Gastrocnemius medialis (tissue), 4 donors: ENCODE measurements around the gene ATF4.

ENCODE experiments used
- CTCF ChIP-seq, 5 experiments: fragments of 450-650 bp in 3 of 5; fragments of 200-600 bp in 2 of 5; sonication (generic) in 2 of 5; IDR thresholded peaks in 4 of 5; conservative IDR thresholded peaks in 1 of 5; 1 replicate in 4 of 5; 2 replicates in 1 of 5; pipeline ENCODE4 v1.5.1; 2016 to 2019; ENCODE audit warnings: antibody characterized with exemption in 5 of 5, mild to moderate bottlenecking in 3 of 5, moderate library complexity in 3 of 5
- POLR2A ChIP-seq, 2 donors: fragments of 450-650 bp; IDR thresholded peaks; one replicate each; pipeline ENCODE4 v1.6.1; 2017; ENCODE audit warnings: antibody characterized with exemption in 2 of 2, mild to moderate bottlenecking in 2 of 2, moderate library complexity in 2 of 2

DNA sequence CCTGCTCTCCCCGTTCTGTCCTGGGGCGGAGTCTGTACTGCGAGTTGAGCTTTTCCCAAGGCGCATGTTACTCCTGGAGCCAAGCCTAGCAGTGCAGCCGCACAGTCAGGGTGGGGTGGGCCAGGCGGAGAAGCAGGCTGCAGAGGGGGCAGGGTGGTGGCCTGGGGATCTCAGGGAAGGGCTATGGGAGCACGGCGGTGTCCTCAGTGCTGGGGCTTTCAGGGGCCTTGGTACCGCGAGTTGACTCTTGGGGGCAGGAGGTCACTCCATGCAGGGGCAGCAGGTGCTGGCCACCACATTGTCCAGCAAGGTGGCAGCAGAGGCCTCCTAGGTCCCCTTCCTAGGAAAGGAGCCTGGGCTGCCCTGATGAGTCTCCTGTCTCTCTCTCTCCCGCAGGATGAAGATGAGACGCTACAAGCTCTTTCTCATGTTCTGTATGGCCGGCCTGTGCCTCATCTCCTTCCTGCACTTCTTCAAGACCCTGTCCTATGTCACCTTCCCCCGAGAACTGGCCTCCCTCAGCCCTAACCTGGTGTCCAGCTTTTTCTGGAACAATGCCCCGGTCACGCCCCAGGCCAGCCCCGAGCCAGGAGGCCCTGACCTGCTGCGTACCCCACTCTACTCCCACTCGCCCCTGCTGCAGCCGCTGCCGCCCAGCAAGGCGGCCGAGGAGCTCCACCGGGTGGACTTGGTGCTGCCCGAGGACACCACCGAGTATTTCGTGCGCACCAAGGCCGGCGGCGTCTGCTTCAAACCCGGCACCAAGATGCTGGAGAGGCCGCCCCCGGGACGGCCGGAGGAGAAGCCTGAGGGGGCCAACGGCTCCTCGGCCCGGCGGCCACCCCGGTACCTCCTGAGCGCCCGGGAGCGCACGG is 33.2 kb upstream of the ATF4 start:
- TF ChIP-seq CTCF (IDR thresholded peaks at IDR 0.05 in 4 of 5, conservative IDR thresholded peaks at IDR 0.05 in 1 of 5): no peak
- no peak for TF ChIP-seq POLR2A (IDR thresholded peaks at IDR 0.05)
